RWPE2 (cell line): ENCODE results near the gene PSMA8.

ENCODE experiments used
- ATAC-seq: fragments of 200-7000 bp; cut with Tn5 transposase; 3 replicates; pipeline ENCODE4 v1.9.1; 2021; ENCODE audit warnings: low read depth
- DNase-seq: peaks from one replicate; pipeline ENCODE4 v3.0.0-alpha.2; 2020; ENCODE audit warnings: low spot score
- H3K27ac ChIP-seq: fragments of 450-650 bp; 2 replicates; pipeline ENCODE4 v1.5.1; 2017; ENCODE audit warnings: mild to moderate bottlenecking; ENCODE audit not compliant: poor library complexity, severe bottlenecking
- H3K27me3 ChIP-seq: fragments of 250-450 bp; sonication (Bioruptor Pico); 2 replicates; pipeline ENCODE4 v1.5.1; 2021; ENCODE audit warnings: mild to moderate bottlenecking, moderate library complexity; ENCODE audit not compliant: insufficient read depth, poor library complexity, severe bottlenecking
- H3K36me3 ChIP-seq: fragments of 250-450 bp; sonication (Bioruptor Pico); 2 replicates; pipeline ENCODE4 v1.5.1; 2020; ENCODE audit warnings: low read depth, mild to moderate bottlenecking, moderate library complexity
- H3K4me1 ChIP-seq: fragments of 250-450 bp; sonication (Bioruptor Pico); 2 replicates; pipeline ENCODE4 v1.5.1; 2021; ENCODE audit warnings: mild to moderate bottlenecking, moderate library complexity; ENCODE audit not compliant: insufficient read depth, poor library complexity, severe bottlenecking
- H3K4me3 ChIP-seq: fragments of 250-450 bp; sonication (Bioruptor Pico); 2 replicates; pipeline ENCODE4 v1.5.1; 2021; ENCODE audit warnings: mild to moderate bottlenecking, moderate library complexity; ENCODE audit not compliant: severe bottlenecking
- H3K9me3 ChIP-seq: fragments of 250-450 bp; sonication (Bioruptor Pico); 2 replicates; pipeline ENCODE4 v1.5.1; 2021; ENCODE audit warnings: mild to moderate bottlenecking, moderate library complexity; ENCODE audit not compliant: severe bottlenecking
- TF ChIP-seq, protein P1 (sequence below): fragments of 450-650 bp; IDR thresholded peaks from one replicate; pipeline ENCODE4 v1.5.1; 2017; ENCODE audit warnings: mild to moderate bottlenecking, moderate library complexity; ENCODE audit not compliant: poor library complexity, severe bottlenecking

PSMA8 gene

DNA sequence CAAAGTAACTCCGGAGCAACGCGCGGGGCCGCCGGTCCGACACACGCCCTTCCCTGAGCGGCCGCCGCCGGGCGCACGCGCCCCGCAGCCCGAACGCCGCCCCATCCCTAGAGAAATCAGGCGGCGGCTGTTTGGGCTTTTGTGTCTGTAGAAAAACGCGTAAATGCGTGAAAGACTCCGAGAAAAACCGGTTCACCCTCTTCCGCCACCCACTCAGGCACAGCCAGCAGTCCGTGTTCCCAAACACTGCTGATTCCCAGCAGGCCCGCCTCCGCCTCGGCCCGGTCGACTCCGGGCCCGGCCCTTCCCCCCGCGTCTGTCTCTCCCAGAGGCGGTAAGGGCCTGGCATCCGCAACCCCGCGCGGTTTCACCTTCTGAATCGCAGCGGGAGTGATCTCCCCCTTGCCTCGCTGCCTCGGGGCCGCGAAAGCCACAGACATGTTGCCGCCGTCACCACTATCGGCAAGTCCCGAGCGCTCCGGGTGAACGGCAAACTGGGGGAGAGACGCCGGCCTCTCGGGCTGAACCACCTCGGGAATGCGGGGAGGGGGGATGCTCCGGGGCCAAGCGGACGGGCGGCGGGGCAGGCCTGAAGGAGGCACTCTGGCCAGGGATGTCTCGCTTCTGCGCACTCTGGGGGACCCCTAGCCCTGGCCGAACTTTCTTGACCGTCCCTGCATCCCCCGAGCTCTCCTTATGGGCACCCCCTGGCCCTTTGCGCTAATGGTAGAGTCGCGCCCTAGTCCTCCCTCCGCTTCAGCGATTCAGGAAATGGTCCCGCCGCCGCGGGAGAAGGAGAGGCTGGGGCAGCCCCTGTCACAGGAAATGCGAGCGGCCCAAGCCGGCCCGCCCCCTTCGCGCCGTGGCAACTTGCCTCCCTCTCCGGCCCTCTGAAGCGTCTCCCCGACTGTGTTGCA, 43.3 kb upstream of the PSMA8 start, which contains the start of gene SS18:
Gene SS18, minus strand, starts transcription at position 484 of the 917 bp plus-strand sequence. Its CDS starts 44 bp downstream, at position 440.
- peak; percentile 88 for ATAC-seq
- H3K4me1 ChIP-seq: peaks cover 9% of the 10 kb centered on the region
- H3K36me3 ChIP-seq: peaks cover 29% of the 10 kb centered on the region
- no peaks in the 10 kb centered on the region for H3K27me3 ChIP-seq
- DNase-seq: peak; percentile 89
- TF ChIP-seq, protein P1, sequence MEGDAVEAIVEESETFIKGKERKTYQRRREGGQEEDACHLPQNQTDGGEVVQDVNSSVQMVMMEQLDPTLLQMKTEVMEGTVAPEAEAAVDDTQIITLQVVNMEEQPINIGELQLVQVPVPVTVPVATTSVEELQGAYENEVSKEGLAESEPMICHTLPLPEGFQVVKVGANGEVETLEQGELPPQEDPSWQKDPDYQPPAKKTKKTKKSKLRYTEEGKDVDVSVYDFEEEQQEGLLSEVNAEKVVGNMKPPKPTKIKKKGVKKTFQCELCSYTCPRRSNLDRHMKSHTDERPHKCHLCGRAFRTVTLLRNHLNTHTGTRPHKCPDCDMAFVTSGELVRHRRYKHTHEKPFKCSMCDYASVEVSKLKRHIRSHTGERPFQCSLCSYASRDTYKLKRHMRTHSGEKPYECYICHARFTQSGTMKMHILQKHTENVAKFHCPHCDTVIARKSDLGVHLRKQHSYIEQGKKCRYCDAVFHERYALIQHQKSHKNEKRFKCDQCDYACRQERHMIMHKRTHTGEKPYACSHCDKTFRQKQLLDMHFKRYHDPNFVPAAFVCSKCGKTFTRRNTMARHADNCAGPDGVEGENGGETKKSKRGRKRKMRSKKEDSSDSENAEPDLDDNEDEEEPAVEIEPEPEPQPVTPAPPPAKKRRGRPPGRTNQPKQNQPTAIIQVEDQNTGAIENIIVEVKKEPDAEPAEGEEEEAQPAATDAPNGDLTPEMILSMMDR: no peak
- H3K9me3 ChIP-seq: no peaks in the 10 kb centered on the region
- peak within 1 kb of the TSS; percentile 80 for H3K27ac ChIP-seq
- peak within 1 kb of the TSS; percentile 76 for H3K4me3 ChIP-seq

DNA sequence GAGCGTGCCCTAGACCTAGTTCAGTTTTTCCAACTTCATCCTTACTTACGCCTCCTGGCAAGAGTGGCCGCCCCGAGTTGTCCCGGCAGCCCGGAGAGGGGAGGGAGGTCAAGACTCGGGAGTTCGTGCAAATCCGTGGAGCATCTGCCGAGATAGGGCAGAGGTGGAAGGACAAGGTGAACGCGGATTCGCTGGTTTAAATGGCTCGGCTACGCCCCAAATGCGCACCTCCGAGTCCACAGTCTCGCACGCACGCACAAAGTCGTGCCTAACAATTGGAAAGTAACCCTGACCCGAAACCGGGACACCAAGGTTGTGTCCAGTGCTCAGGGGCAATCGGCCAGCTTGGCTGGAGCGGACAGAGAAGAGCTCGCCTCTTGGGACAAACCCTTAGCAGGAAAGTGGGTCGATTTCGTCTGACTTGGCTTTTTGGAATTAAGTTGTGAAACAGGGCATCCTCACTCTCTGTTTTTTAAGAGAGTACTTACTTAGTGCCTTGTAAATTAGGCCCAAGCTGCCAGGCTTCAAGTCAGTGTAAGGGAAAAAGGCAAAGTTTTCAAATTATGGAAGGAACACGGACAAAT, 42.5 kb upstream of the PSMA8 start:
- Histone ChIP-seq H3K27ac (peak overlapping the region; percentile 80), H3K4me1 (peaks cover 9% of the 10 kb centered on the region), H3K27me3 (no peaks in the 10 kb centered on the region), H3K9me3 (no peaks in the 10 kb centered on the region), H3K36me3 (peaks cover 21% of the 10 kb centered on the region), H3K4me3 (peak overlapping the region; percentile 76)
- TF ChIP-seq, protein P1: no peak
- DNase-seq (no peak), ATAC-seq (peak; percentile 57)

DNA sequence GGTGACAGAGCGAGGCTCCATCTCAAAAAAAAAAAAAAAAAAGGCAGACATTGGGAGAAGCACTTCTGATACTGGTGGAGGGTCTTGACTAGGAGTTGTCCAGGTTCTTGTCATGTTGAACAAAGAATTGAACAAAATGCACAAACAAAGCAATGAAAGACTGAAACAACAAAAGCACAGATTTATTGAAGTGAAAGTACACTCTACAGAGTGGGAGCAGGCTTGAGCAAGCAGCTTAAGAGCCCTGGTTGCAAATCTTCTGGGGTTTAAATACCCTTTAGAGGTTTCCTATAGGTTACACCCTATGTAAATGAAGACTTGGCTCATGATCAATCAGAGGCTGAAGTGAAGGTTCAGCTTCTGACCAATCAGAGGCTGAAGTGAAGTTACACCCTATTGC, 36.8 kb upstream of the PSMA8 start:
- DNase-seq (no peak), ATAC-seq (no peak)
- no peak overlapping the region for H3K27ac ChIP-seq
- no peaks in the 10 kb centered on the region for H3K4me1 ChIP-seq
- no peaks in the 10 kb centered on the region for H3K27me3 ChIP-seq
- no peaks in the 10 kb centered on the region for H3K9me3 ChIP-seq
- no peaks in the 10 kb centered on the region for H3K36me3 ChIP-seq
- TF ChIP-seq, protein P1: no peak
- H3K4me3 ChIP-seq: no peak overlapping the region

DNA sequence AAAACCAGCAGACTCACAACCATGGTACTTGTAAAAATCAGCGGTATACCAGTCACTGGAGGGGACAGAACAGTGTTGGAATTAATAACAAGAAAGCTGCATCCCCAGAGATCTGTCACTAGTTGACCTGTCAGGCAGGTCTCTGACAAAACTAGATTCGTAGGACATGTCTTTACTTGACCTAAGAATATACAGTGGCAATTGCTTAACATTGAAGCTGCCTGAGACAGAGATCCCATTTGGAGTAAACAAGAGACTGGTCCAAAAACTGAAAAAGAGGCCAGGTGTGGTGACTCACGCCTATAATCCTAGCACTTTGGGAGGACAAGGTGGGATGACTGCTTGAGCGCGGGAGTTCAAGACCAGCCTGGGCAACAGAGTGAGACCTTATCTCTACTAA, 36.1 kb upstream of the PSMA8 start:
- H3K27me3 ChIP-seq: no peaks in the 10 kb centered on the region
- H3K9me3 ChIP-seq: no peaks in the 10 kb centered on the region
- H3K4me3 ChIP-seq: no peak overlapping the region
- DNase-seq (no peak), ATAC-seq (peak; percentile 58; the same call in 2 of the 3 replicates)
- H3K36me3 ChIP-seq: no peaks in the 10 kb centered on the region
- no peak overlapping the region for H3K27ac ChIP-seq
- TF ChIP-seq, protein P1: no peak
- H3K4me1 ChIP-seq: no peaks in the 10 kb centered on the region

DNA sequence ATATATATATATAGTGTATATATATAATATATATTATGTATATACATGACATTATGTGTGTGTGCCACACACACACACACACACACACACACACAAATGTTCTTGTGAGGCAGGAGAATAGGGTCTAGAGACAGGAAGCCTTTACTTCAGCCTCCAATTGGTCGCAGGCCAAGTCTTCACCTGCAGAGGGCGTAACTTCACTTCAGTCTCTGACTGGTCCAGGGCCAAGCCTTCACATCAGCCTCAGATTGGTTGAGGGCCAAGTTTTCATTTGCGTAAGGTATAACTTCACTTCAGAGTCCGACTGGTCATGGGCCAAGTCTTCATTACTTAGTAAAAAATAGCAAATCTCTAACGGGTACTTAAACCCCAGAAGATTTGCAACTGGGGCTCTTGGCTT, 30.1 kb upstream of the PSMA8 start:
- Histone ChIP-seq H3K4me1 (no peaks in the 10 kb centered on the region), H3K9me3 (no peaks in the 10 kb centered on the region), H3K36me3 (no peaks in the 10 kb centered on the region), H3K27ac (no peak overlapping the region), H3K4me3 (no peak overlapping the region), H3K27me3 (no peaks in the 10 kb centered on the region)
- DNase-seq (no peak), ATAC-seq (no peak)
- TF ChIP-seq, protein P1: no peak
